HG03039 (cell line): ENCODE results near the gene C19orf67.

Experiments
- ATAC-seq: cut with Tn5 transposase; IDR thresholded peaks from one replicate; pipeline ENCODE4 v1.9.1; 2021; ENCODE audit warnings: mild to moderate bottlenecking, moderate library complexity; ENCODE audit not compliant: unreplicated experiment

Gene C19orf67

DNA sequence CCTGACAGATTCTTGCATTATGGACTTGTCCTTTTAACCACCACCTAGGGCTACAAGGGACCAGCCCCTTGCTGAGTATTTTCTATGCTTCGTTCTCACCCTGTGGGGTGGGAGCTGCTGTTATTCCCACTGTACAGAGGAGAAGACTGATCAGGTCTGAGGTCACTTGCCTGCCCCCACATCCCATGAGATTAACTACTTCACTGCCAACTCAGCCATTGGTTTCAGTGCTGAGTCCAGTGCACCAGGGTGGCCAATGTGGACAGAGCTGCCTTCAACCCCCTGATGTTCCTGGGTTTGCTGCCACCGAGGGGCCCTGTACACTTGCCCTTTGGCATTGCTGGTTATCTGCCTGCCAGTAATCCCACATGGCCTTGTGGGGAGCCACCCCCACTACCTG lies 25.1 kb upstream of the C19orf67 start:
- ATAC-seq = no peak

GRCh38 chr19:14107581-14108461 lies 22.2 kb upstream of the C19orf67 start:
- no peak for ATAC-seq

- no peak for ATAC-seq
Observed at GRCh38 chr19:14106840-14107239, 21.3 kb upstream of the C19orf67 start.

DNA sequence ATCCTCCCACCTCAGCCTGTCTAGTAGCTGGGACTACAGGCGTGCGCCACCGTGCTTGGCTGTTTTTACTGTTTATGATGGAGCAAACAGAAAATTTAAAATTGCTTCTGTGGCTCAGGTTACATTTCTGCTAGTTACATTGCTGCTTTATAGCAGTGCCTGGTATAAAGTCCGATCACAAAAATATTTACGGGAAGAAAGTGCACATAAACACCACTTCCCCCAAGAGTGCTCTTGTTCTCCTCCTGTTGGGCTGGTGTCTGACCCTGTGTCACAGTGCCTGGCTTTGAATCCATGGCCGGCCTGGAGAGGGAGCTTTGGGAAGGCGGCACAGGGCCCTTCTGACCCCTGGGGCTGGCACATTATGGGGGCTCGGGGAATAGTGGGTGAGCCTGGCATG lies 20.1 kb upstream of the C19orf67 start:
- no peak for ATAC-seq

DNA sequence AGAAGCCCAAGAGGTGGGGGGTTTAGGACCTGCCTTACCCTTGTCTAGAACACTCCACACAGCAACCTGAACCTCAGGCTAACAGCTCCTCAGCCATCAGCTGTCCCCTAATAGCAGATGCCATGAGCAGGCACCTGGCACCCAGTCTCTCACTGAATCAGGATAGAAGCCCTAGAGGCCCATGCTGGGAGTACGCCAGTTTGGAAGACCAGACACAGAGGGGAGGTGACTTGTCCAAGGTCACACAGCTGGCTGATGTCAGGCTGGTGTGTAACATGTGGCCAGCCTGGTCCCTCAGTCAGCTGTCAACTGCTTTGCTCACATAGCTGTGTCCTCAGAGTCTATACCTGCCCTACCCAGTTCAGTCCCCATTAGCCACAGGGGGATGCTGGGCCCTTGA lies 17.7 kb upstream of the C19orf67 start:
- ATAC-seq = no peak

DNA sequence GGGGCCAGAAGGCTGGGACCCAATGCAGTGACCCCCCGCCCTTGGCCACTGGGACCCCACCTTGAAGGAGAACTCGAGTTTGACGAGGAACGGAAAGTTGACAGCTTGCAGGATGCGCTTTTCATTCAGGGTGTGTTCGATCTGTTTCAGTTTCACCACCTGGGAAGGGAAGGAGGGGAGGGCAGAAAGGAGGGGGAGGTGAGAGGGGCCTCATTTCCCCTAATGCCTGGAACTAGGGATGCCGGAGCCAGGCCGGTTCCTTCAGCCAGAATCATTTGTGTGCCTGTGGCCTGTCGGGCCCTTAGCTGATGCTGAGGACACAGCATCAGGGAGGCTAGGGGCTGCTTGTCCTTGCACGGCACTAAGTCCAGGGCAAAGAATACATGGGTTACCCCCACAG lies 17.2 kb upstream of the C19orf67 start:
- no peak for ATAC-seq

DNA sequence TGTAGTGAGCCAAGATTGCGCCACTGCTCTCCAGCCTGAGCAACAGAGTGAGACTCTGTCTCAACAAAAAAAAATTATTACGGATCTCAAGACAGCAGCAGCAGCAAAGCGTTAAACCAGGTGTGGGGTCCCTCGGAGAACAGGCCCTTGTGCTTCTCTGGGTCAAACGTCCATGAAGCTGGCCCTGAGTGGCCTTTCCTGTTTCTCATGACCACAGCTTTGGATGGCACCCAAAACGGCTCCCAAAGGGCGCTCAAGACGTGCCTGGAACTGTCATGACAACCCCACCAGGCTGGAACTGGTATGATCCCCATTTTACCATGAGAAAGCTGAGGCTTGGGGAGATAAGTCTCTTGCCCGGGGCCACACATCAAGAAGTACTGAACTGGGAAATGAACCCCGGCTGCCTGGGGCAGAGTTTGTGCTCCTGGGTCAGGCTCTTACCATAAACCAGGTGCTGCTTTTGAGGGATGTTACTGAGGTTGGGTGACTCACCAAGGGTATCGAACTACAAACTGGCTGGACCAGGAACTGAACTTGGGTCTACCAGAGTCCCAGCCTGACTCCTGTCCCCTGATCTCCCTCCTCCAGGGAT lies 16.6 kb upstream of the C19orf67 start:
- ATAC-seq = no peak

GRCh38 chr19:14101003-14101545 lies 15.5 kb upstream of the C19orf67 start:
- ATAC-seq = no peak

DNA sequence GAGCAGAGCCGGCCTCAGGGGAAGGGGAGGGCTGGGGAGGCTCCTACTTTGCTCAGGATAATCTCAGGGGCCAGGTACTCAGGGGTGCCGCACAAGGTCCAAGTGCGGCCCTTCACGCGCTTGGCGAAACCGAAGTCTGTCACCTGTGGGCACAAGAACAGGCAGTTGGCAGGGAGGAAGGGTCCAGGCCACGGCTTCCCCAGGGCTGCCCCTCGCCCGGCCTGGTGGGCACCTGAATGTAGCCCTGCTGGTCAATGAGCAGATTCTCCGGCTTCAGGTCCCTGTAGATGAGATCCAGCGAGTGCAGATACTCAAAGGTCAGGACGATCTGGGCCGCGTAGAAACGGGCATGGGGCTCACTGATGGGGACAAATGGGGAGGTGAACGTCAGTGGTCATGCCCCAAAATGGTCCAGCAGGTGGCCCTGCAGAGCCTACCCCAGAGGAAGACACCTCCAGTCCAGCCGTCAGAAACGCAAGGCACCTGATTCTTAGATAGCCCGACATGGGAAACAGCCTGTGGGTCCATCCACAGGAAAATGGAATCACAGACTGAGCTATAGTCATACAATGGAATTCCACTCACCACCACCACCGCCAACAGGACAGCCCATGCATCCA lies 12.1 kb upstream of the C19orf67 start:
- no peak for ATAC-seq

DNA sequence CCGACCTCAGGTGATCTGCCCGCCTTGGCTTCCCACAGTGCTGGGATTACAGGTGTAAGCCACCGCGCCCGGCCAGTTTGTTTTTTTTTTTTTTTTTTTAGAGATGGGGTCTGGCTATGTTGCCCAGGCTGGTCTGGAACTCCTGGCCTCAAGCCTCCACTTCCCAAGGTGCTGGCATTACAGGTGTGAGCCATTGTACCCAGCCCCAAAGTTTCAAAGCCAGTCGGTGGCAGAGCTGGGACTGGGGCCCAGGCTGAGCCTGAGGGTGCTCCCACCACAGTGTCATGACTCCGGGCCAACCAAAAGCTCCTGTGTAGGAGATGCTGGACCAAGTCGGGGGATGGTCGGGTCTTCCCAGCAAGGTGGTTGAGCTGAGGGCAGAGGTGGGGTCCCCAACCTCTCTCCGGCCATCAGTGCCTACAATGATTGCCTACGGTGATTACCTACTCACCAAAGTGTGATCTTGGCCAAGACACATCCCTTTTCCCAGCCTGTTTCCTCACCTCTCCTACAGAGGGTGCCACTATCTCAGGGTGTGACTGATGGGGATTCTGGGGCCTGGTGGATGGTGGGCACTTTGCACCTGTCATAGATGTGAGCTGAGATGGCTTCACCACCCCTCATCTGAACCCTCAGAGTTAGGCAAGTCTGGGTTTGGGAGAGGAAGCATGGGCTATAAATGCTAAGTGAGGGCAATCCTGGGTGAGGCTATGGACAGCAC lies 10.8 kb upstream of the C19orf67 start:
- ATAC-seq = no peak

GRCh38 chr19:14094854-14095253 lies 9.3 kb upstream of the C19orf67 start:
- no peak for ATAC-seq

GRCh38 chr19:14093117-14093823 lies 7.7 kb upstream of the C19orf67 start:
- ATAC-seq = no peak

GRCh38 chr19:14091813-14092462 lies 6.4 kb upstream of the C19orf67 start:
- ATAC-seq = no peak

DNA sequence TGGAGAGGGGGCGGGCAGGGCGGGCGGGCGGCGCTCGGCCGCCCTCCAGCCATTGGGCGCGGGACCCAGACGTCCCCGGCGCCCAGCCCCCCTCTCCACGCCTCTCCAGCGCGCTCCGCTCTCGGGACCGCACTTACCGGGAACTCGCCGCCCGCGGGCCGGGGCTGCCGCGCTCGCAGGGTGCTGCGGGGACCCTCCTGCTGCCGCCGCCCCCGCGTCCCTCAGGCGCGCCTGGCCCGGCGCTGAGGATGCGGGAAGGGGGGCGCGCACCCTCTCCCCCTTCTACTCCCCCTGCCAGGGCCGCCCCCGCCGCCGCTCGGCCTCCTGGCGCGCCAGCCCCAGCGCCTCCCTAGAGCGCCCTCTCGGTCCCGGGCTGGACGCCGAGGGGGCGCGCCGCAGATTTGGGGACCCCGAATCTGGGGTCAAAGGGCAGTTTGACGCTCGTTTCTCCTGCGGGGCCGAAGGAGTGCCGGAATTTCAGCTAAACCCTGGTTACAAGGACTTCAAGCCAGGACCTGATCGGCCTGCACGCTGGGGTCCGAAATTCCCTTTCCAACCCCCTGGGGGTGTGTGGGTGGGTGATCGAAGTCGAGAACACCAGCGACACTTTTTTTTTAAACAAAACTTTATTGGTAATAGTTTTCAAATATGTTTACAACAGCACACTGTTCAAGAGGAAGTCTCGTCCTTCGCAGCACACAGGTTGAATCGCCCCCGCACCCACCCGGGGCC lies 5.7 kb upstream of the C19orf67 start:
- ATAC-seq = peak; percentile 48

DNA sequence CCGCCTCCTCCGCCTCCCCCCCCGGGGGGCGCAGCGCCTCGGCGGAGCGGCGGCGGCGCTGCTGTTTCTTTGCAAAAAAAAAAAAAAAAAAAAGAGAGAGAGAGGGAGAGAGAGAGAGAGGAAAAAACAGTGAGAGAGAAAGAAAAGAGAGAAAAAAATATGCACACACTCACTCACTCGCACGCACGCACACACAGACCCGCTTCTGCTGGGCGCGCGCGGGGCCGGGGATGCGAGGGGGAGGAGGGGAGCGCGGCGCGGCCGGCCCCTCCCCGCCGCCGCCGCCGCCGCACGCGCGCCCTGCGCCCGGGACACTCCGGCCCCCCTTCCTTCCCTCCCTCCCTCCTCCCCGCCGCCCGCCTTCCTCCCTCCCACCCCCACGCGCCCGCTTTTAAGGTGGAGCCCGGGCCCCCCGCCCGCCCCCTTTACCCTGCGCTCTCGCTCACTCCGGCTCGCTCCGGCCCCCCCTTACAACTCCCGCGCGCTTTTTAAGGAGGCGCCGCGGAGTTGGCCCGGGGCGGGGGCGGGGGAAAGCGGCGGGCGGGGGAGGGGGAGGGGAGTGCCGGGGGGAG lies 5.0 kb upstream of the C19orf67 start, which contains the start of gene SAMD1:
SAMD1 (minus strand) TSS at position 243 of the 572 bp plus-strand sequence.
- peak; percentile 29 for ATAC-seq

DNA sequence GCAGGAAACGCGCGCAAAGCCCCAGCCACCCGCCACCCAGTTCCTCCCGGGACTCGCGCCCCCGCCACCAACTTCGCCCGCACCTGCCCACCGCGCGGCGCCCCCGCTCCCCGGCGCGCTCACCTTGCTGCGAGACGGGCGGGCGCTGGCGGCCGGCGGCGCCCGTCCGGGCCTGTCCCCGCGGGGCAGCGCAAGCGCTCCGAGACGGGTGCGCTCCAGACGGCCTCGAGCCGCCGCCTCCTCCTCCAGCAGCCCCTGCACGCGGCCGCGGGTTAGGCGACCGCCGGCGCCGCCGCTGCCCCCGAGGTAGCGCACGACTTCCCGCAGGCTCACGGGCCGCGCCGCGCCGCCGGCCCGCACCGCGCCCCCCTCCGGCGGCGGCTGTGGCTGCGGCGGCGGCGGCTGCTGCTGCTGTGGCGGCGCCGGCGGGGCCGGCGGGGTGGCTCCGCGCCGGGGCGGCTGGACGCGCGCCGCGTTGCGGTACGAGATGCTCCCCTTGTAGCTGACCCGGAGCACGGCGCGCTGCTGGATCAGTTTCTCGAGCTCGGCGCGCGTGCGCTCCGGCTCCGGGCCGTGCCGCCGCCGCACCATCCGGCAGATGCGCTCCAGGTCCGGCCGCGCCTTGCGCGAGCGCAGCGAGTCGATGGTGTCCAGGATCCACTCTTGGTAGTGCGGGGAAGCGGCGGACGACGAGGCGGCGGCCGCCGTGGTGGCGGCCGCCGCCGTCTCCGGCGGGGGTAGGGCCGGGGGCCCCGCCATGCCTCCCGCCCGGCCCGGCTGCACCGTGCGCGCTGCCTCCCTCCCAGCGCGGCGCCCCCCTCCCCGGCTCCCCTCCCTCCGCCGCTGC lies 4.3 kb upstream of the C19orf67 start:
- ATAC-seq = no peak

- no peak for ATAC-seq
Observed at GRCh38 chr19:14089412-14089661, 3.8 kb upstream of the C19orf67 start.
